Memory B cell (primary cell): Measurements from ENCODE around the gene LMNB1.
"Not testable (repeated sequence)": the region's sequence is repeated elsewhere in the genome, so short reads cannot be mapped to it uniquely, and the experiment has no call there.

ENCODE experiments used
- ATAC-seq: fragments of 150-1000 bp; cut with Tn5 transposase; 2 replicates; pipeline ENCODE4 v1.10.0; 2021; ENCODE audit warnings: low read depth, mild to moderate bottlenecking, moderate library complexity
- DNase-seq, 2 donors: peaks; one replicate each; pipeline ENCODE4 v3.0.0; 2022; ENCODE audit warnings: low spot score in 2 of 2
- H3K27ac Mint-ChIP-seq: one replicate; pipeline ENCODE4 v1.8.0; 2022; ENCODE audit warnings: mild to moderate bottlenecking, moderate library complexity, mixed read lengths
- H3K27me3 Mint-ChIP-seq: one replicate; pipeline ENCODE4 v1.8.0; 2022; ENCODE audit warnings: mixed read lengths
- H3K36me3 Mint-ChIP-seq: one replicate; pipeline ENCODE4 v1.8.0; 2022; ENCODE audit warnings: mild to moderate bottlenecking, mixed read lengths
- H3K4me1 Mint-ChIP-seq: one replicate; pipeline ENCODE4 v1.8.0; 2022; ENCODE audit warnings: mixed read lengths
- H3K4me3 Mint-ChIP-seq: one replicate; pipeline ENCODE4 v1.8.0; 2022; ENCODE audit warnings: mild to moderate bottlenecking, moderate library complexity, mixed read lengths
- H3K9me3 Mint-ChIP-seq: one replicate; pipeline ENCODE4 v1.8.0; 2022; ENCODE audit warnings: mixed read lengths

Gene LMNB1

GRCh38 chr5:126848253-126848652 is 71.3 kb downstream of the LMNB1 start:
- Mint-ChIP-seq H3K27ac (peak overlapping the region; percentile 45), H3K27me3 (no peaks in the 10 kb centered on the region), H3K4me3 (no peak overlapping the region), H3K4me1 (peaks cover 36% of the 10 kb centered on the region), H3K36me3 (peaks cover 7% of the 10 kb centered on the region), H3K9me3 (peaks cover 10% of the 10 kb centered on the region)
- ATAC-seq (no peak), DNase-seq (no peak)

- peaks cover 39% of the 10 kb centered on the region for H3K4me1 Mint-ChIP-seq
- peaks cover 1% of the 10 kb centered on the region for H3K36me3 Mint-ChIP-seq
- peak overlapping the region; percentile 55 for H3K27ac Mint-ChIP-seq
- H3K27me3 Mint-ChIP-seq = no peaks in the 10 kb centered on the region
- ATAC-seq (no peak), DNase-seq (no peak)
- H3K9me3 Mint-ChIP-seq = peaks cover 3% of the 10 kb centered on the region
- no peak overlapping the region for H3K4me3 Mint-ChIP-seq
Observed at GRCh38 chr5:126849101-126849678, 72.3 kb downstream of the LMNB1 start.

- ATAC-seq (no peak), DNase-seq (no peak)
- no peaks in the 10 kb centered on the region for H3K27me3 Mint-ChIP-seq
- H3K36me3 Mint-ChIP-seq = peaks cover 2% of the 10 kb centered on the region
- H3K4me3 Mint-ChIP-seq = no peak overlapping the region
- no peaks in the 10 kb centered on the region for H3K9me3 Mint-ChIP-seq
- peak overlapping the region; percentile 96 for H3K27ac Mint-ChIP-seq
- peaks cover 34% of the 10 kb centered on the region for H3K4me1 Mint-ChIP-seq
Observed at GRCh38 chr5:126851501-126852011, 74.6 kb downstream of the LMNB1 start.

GRCh38 chr5:126852091-126852571 is 75.2 kb downstream of the LMNB1 start:
- Mint-ChIP-seq H3K36me3 (peaks cover 2% of the 10 kb centered on the region), H3K4me3 (peak overlapping the region; percentile 71), H3K27ac (peak overlapping the region; percentile 96), H3K27me3 (no peaks in the 10 kb centered on the region), H3K4me1 (peaks cover 31% of the 10 kb centered on the region), H3K9me3 (no peaks in the 10 kb centered on the region)
- ATAC-seq (peak; percentile 97), DNase-seq (peak in 1 of 2 donors; percentile 4)

GRCh38 chr5:126852841-126853271 is 75.9 kb downstream of the LMNB1 start:
- H3K4me3 Mint-ChIP-seq = peak overlapping the region; percentile 71
- DNase-seq (no peak), ATAC-seq (no peak)
- peaks cover 2% of the 10 kb centered on the region for H3K36me3 Mint-ChIP-seq
- H3K9me3 Mint-ChIP-seq = no peaks in the 10 kb centered on the region
- H3K27ac Mint-ChIP-seq = peak overlapping the region; percentile 96
- H3K4me1 Mint-ChIP-seq = peaks cover 29% of the 10 kb centered on the region
- H3K27me3 Mint-ChIP-seq = no peaks in the 10 kb centered on the region

GRCh38 chr5:126853541-126854307 is 76.8 kb downstream of the LMNB1 start:
- Mint-ChIP-seq H3K4me1 (peaks cover 28% of the 10 kb centered on the region), H3K27ac (peak overlapping the region; percentile 96), H3K4me3 (peak overlapping the region; percentile 44)
- H3K27me3 Mint-ChIP-seq, H3K9me3 Mint-ChIP-seq, H3K36me3 Mint-ChIP-seq, DNase-seq, ATAC-seq: not testable (repeated sequence)

GRCh38 chr5:126854526-126855110 is 77.7 kb downstream of the LMNB1 start:
- Mint-ChIP-seq H3K36me3 (peaks cover 2% of the 10 kb centered on the region), H3K9me3 (no peaks in the 10 kb centered on the region), H3K4me1 (peaks cover 23% of the 10 kb centered on the region), H3K27ac (no peak overlapping the region), H3K4me3 (no peak overlapping the region), H3K27me3 (no peaks in the 10 kb centered on the region)
- ATAC-seq (no peak), DNase-seq (no peak)

GRCh38 chr5:126855266-126855665 is 78.3 kb downstream of the LMNB1 start:
- no peak for ATAC-seq
- DNase-seq = no peak
- H3K9me3 Mint-ChIP-seq = no peaks in the 10 kb centered on the region
- H3K27me3 Mint-ChIP-seq = no peaks in the 10 kb centered on the region
- peaks cover 23% of the 10 kb centered on the region for H3K4me1 Mint-ChIP-seq
- peaks cover 2% of the 10 kb centered on the region for H3K36me3 Mint-ChIP-seq
- no peak overlapping the region for H3K4me3 Mint-ChIP-seq
- no peak overlapping the region for H3K27ac Mint-ChIP-seq

GRCh38 chr5:126857472-126858410 is 80.8 kb downstream of the LMNB1 start:
- Mint-ChIP-seq H3K9me3 (no peaks in the 10 kb centered on the region), H3K4me1 (peaks cover 10% of the 10 kb centered on the region), H3K36me3 (peaks cover 2% of the 10 kb centered on the region), H3K27me3 (no peaks in the 10 kb centered on the region), H3K4me3 (no peak overlapping the region), H3K27ac (no peak overlapping the region)
- DNase-seq = no peak
- no peak for ATAC-seq

- H3K4me1 Mint-ChIP-seq = peaks cover 6% of the 10 kb centered on the region
- no peak overlapping the region for H3K4me3 Mint-ChIP-seq
- peaks cover 2% of the 10 kb centered on the region for H3K36me3 Mint-ChIP-seq
- no peak overlapping the region for H3K27ac Mint-ChIP-seq
- H3K27me3 Mint-ChIP-seq = no peaks in the 10 kb centered on the region
- no peak for DNase-seq
- H3K9me3 Mint-ChIP-seq = no peaks in the 10 kb centered on the region
- ATAC-seq = no peak
Observed at GRCh38 chr5:126858441-126858840, 81.5 kb downstream of the LMNB1 start.

GRCh38 chr5:126863402-126863801 is 86.5 kb downstream of the LMNB1 start:
- ATAC-seq (no peak), DNase-seq (no peak)
- no peaks in the 10 kb centered on the region for H3K9me3 Mint-ChIP-seq
- H3K4me1 Mint-ChIP-seq = peaks cover 2% of the 10 kb centered on the region
- H3K36me3 Mint-ChIP-seq = no peaks in the 10 kb centered on the region
- no peak overlapping the region for H3K4me3 Mint-ChIP-seq
- H3K27ac Mint-ChIP-seq = no peak overlapping the region
- H3K27me3 Mint-ChIP-seq = no peaks in the 10 kb centered on the region

- no peaks in the 10 kb centered on the region for H3K9me3 Mint-ChIP-seq
- ATAC-seq = no peak
- no peaks in the 10 kb centered on the region for H3K27me3 Mint-ChIP-seq
- no peak overlapping the region for H3K4me3 Mint-ChIP-seq
- peaks cover 8% of the 10 kb centered on the region for H3K4me1 Mint-ChIP-seq
- H3K36me3 Mint-ChIP-seq = no peaks in the 10 kb centered on the region
- H3K27ac Mint-ChIP-seq = no peak overlapping the region
- DNase-seq = no peak
Observed at GRCh38 chr5:126864042-126864688, 87.2 kb downstream of the LMNB1 start.

GRCh38 chr5:126865299-126865698 is 88.4 kb downstream of the LMNB1 start:
- no peaks in the 10 kb centered on the region for H3K27me3 Mint-ChIP-seq
- H3K36me3 Mint-ChIP-seq = peaks cover under 1% of the 10 kb centered on the region
- H3K4me1 Mint-ChIP-seq = peaks cover 10% of the 10 kb centered on the region
- no peak overlapping the region for H3K27ac Mint-ChIP-seq
- no peak overlapping the region for H3K4me3 Mint-ChIP-seq
- H3K9me3 Mint-ChIP-seq = no peaks in the 10 kb centered on the region
- DNase-seq = no peak
- no peak for ATAC-seq
